ENCODE measurements around the gene FBXO15.

GRCh38 chr18:74186661-74187060 lies 39.0 kb upstream of the FBXO15 start:
- TF ChIP-seq CTCF (IDR thresholded peaks at IDR 0.05), result no peak
- TF ChIP-seq POLR2A (IDR thresholded peaks at IDR 0.05), result no peak

All from adrenal gland (tissue), 5 donors.